Endothelial cell (in vitro differentiated cells): ENCODE data around the gene IFT122. TPM values are rescaled to one million over a fixed set of nuclear protein-coding genes. Genes with fewer than 3 reads are reported as not detected.
"Not testable (repeated sequence)": the region's sequence is repeated elsewhere in the genome, so short reads cannot be mapped to it uniquely, and the experiment has no call there.

Source experiments
- DNase-seq: peaks from one replicate; pipeline ENCODE4 v3.0.0; 2021; ENCODE audit warnings: low spot score
- H3K27ac Mint-ChIP-seq: one replicate; pipeline ENCODE4 v1.8.0; 2021; ENCODE audit warnings: mixed read lengths, inconsistent platforms; ENCODE audit not compliant: unreplicated experiment
- H3K27me3 Mint-ChIP-seq: one replicate; pipeline ENCODE4 v1.8.0; 2021; ENCODE audit warnings: mild to moderate bottlenecking, moderate library complexity, mixed read lengths, inconsistent platforms; ENCODE audit not compliant: unreplicated experiment
- H3K36me3 Mint-ChIP-seq: one replicate; pipeline ENCODE4 v1.8.0; 2021; ENCODE audit warnings: mild to moderate bottlenecking, low read depth, mixed read lengths, inconsistent platforms; ENCODE audit not compliant: unreplicated experiment
- H3K4me1 Mint-ChIP-seq: one replicate; pipeline ENCODE4 v1.8.0; 2021; ENCODE audit warnings: mild to moderate bottlenecking, mixed read lengths, inconsistent platforms; ENCODE audit not compliant: unreplicated experiment
- H3K4me3 Mint-ChIP-seq: one replicate; pipeline ENCODE4 v1.8.0; 2021; ENCODE audit warnings: mild to moderate bottlenecking, mixed read lengths, inconsistent platforms; ENCODE audit not compliant: unreplicated experiment
- H3K9me3 Mint-ChIP-seq: one replicate; pipeline ENCODE4 v1.8.0; 2021; ENCODE audit warnings: mixed read lengths, inconsistent platforms; ENCODE audit not compliant: unreplicated experiment
- total RNA-seq: library from RNA; stranded (reverse); fragmentation: NEBNext Ultra II Directional; extraction: Animal tissue kit (Norgen Biotek cat#: 25700); gene quantifications from one replicate; pipeline ENCODE4 v1.2.1, GENCODE V29; 2021; ENCODE audit not compliant: unreplicated experiment
- TF ChIP-seq, protein P1 (sequence below): fragments of 200-600 bp; sonication (generic); IDR thresholded peaks from one replicate; pipeline ENCODE4 v1.5.0; 2021; ENCODE audit warnings: antibody characterized with exemption; ENCODE audit not compliant: unreplicated experiment

The IFT122 gene
- total RNA-seq, 1 donor from 2014 or later: 25.1 TPM

DNA sequence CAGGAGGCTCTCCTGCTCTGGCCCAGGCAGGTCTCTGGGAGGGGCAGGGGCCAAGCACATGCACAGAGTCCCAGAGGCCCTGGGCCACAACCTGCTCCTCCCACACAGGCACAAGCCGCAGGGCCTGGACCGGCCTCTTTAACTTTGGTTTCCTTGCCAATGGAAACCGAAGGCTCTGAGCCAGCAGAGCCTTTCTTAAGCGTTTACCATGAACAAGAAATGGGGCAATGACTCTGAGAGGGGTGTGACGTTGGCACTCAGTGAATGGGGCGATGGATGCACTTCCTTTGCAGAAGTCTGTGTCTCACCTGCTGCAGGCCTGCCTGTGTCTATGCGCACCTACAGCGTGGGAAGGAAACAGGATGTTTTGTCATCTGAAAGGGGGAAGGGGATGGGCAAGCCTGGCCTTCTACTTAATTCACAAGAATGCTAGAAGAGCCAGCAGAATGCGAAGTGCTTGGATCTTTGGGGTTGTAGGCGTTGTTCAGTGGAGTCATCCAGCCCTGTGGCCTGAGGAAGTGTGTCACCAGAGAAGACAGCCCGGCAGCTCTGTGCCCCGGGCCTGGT lies 41.8 kb downstream of the IFT122 start:
- DNase-seq: no peak
- Mint-ChIP-seq H3K27me3 (peaks cover 7% of the 10 kb centered on the region), H3K36me3 (peaks cover 28% of the 10 kb centered on the region), H3K4me3 (peak overlapping the region; percentile 47), H3K27ac (peak overlapping the region; percentile 96), H3K9me3 (no peaks in the 10 kb centered on the region), H3K4me1 (peaks cover 41% of the 10 kb centered on the region)
- TF ChIP-seq, protein P1, sequence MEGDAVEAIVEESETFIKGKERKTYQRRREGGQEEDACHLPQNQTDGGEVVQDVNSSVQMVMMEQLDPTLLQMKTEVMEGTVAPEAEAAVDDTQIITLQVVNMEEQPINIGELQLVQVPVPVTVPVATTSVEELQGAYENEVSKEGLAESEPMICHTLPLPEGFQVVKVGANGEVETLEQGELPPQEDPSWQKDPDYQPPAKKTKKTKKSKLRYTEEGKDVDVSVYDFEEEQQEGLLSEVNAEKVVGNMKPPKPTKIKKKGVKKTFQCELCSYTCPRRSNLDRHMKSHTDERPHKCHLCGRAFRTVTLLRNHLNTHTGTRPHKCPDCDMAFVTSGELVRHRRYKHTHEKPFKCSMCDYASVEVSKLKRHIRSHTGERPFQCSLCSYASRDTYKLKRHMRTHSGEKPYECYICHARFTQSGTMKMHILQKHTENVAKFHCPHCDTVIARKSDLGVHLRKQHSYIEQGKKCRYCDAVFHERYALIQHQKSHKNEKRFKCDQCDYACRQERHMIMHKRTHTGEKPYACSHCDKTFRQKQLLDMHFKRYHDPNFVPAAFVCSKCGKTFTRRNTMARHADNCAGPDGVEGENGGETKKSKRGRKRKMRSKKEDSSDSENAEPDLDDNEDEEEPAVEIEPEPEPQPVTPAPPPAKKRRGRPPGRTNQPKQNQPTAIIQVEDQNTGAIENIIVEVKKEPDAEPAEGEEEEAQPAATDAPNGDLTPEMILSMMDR: no peak

DNA sequence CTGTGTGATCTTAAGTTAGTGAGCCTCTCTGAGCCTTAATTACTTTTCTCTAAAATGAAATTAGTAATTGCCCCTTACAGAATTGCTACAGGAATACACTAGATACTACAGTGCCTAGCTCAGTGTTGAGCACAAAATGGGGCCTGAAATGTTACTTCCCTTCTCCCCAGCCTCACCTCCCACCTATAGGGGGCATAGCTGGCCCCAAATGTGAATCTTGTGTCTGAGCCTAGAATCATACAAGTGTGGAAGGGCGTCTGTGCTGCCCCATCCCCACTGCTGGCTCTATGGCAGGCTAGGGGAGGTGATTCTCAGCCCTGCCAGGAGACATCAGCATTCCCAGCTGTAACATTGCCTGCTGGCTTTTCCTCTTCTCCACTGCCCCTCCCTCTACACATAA lies 42.7 kb downstream of the IFT122 start:
- Mint-ChIP-seq H3K27me3 (peaks cover 7% of the 10 kb centered on the region), H3K36me3 (peaks cover 25% of the 10 kb centered on the region), H3K27ac (peak overlapping the region; percentile 96), H3K4me3 (peak overlapping the region; percentile 42), H3K9me3 (no peaks in the 10 kb centered on the region), H3K4me1 (peaks cover 50% of the 10 kb centered on the region)
- DNase-seq: no peak
- TF ChIP-seq, protein P1: no peak

DNA sequence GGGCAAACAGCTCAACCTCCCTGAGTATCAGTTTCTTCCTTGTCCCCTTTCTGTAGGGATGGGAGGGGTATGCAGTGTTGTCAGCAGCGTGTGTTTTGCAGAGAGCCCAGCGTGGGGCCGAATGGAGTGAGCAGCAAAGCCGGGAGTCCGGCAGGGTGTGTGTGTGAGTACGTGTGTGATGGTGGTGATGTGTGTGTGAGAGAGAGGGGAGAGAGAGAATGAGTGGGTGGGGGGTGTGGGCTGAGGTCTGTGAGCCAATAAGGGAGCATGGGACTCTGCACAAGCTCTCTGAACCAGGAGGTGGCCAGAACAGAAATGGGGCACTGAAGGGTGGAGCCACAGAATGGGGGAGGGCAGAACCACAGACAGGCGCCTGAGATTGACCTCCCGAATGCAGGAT lies 43.8 kb downstream of the IFT122 start:
- Mint-ChIP-seq H3K27ac (no peak overlapping the region), H3K9me3 (no peaks in the 10 kb centered on the region), H3K4me3 (no peak overlapping the region), H3K27me3 (peaks cover 7% of the 10 kb centered on the region), H3K4me1 (peaks cover 54% of the 10 kb centered on the region), H3K36me3 (peaks cover 25% of the 10 kb centered on the region)
- TF ChIP-seq, protein P1: no peak
- DNase-seq: no peak

DNA sequence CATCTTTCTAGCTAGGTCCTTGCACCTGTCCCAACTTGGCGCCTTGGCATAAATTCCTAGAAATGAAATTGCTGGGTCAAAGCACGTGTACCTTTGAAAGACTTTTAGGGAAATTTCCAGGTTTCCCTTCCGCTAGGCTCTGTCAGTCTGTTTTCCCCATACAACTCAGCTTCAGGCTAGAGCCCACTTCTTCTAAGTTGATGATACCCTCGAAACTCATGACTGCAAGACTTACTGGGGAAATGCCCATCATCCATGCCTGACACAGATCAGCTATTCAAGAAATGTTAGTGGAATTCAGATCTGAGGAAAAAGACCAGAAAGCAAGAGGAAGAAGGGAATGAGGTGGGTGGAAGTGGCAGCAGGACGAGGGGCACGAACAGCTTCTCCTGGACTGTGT lies 45.1 kb downstream of the IFT122 start:
- not testable (repeated sequence) for DNase-seq, H3K4me3 Mint-ChIP-seq, H3K9me3 Mint-ChIP-seq, H3K27me3 Mint-ChIP-seq
- Mint-ChIP-seq H3K36me3 (peaks cover 20% of the 10 kb centered on the region), H3K4me1 (peaks cover 58% of the 10 kb centered on the region), H3K27ac (peak overlapping the region; percentile 46)

DNA sequence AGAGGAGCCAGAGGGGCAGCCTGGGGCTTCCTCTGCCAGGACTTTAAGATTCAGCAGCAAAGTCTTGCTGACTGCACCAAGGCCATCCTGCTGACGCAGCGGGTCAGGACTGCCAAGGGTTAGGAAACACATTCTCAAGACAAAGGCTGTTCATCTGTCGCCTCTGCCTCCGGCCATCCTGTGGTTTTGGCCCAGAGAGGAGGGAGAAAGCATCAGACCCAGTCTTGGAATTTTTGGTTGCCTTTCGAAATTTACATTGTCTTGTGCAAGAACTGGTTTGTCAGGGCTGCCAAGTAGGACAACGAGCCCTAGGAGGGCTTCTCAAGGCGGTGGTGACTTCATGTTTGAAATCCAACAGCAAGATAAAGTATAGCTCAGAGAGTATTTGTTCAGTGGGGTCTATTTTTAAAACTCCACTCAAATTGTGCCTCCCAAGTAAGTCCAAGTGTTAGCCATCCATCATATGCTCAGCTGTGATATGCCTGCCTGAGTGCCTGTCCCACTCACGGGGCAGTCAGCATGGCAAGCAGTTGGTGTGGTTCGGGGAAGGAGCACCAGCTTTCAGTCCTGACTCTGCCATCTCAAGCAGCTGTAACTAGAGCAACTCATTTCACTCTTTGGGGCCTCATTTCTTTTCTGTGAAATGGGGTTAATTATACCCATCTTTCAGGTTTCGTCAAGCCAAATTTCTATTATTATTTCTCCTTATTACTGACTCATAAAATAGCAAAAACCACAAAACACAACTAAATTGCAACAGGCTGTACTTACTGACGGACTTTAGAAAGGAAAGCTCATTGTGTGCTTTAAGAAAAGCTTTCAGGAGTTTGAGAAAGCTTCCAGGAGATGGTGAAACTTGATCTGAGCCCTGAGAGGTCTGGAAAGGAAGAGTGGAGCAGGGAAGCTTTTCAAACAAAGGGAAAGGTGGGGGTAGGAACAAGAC lies 46.0 kb downstream of the IFT122 start:
- Mint-ChIP-seq H3K27ac (peak overlapping the region; percentile 70), H3K4me1 (peaks cover 66% of the 10 kb centered on the region), H3K9me3 (no peaks in the 10 kb centered on the region), H3K36me3 (peaks cover 19% of the 10 kb centered on the region), H3K27me3 (peaks cover 9% of the 10 kb centered on the region), H3K4me3 (no peak overlapping the region)
- TF ChIP-seq, protein P1: no peak
- no peak for DNase-seq
